GM12891 (cell line): ENCODE measurements around the gene TRPC4AP.
"Not testable (repeated sequence)": the region's sequence is repeated elsewhere in the genome, so short reads cannot be mapped to it uniquely, and the experiment has no call there.

Source experiments
- DNase-seq: peaks from one replicate; pipeline ENCODE4 v3.0.0; 2011; ENCODE audit warnings: low spot score; ENCODE audit not compliant: insufficient read length
- FAIRE-seq: peaks from 2 replicates; lab custom pipeline; 2011; peaks lifted over from hg19 to GRCh38; lab: Jason Lieb, UNC
- PAX5 ChIP-seq: IDR thresholded peaks from 2 replicates; pipeline ENCODE4 v1.6.1; 2011; ENCODE audit warnings: low read length, moderate library complexity, mild to moderate bottlenecking; ENCODE audit not compliant: insufficient read depth, severe bottlenecking
- POLR2A ChIP-seq: IDR thresholded peaks from 2 replicates; pipeline ENCODE4 v1.6.1; 2011; ENCODE audit warnings: low read depth, low read length, control low read depth
- POLR2AphosphoS5 ChIP-seq: IDR thresholded peaks from 2 replicates; pipeline ENCODE4 v1.6.1; 2011; ENCODE audit warnings: low read depth, low read length, control low read depth
- POU2F2 ChIP-seq: IDR thresholded peaks from 2 replicates; pipeline ENCODE4 v1.6.1; 2011; ENCODE audit warnings: low read depth, mild to moderate bottlenecking, control low read depth, low read length, moderate library complexity
- SPI1 ChIP-seq: IDR thresholded peaks from 2 replicates; pipeline ENCODE4 v1.6.1; 2011; ENCODE audit warnings: low read depth, low read length, control low read depth
- TAF1 ChIP-seq: IDR thresholded peaks from 2 replicates; pipeline ENCODE4 v1.6.1; 2011; ENCODE audit warnings: low read depth, low read length, control low read depth

The TRPC4AP gene

DNA sequence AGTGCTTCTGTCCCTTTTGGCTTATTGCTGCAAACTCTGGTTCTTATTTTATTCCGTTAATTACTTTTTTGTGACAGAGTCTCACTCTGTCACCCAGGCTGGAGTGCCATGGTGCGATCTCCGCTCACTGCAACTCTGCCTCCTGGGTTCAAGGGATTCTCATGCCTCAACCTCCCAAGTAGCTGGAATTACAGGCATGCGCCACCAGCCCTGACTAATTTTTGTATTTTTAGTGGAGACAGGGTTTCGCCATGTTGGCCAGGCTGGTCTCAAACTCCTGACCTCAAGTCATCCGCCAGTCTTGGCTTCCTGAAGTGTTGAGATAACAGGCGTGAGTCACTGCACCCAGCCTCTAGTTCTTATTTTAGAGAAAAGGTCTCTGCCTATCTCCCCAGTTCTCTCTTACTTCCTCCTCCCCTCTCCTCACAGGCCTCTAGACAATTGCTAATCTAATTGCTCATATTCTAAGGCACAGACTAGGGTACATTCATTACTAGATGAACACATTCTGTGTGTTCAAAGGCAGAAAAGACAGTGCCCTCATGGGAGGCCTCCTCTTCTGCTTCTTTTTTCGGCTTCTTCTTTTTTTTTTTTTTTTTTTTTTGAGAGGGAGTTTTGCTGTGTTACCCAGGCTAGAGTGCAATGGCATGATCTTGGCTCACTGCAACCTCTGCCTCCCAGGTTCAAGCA is 27.6 kb upstream of the TRPC4AP start:
- FAIRE-seq (no peak), DNase-seq (no peak)

DNA sequence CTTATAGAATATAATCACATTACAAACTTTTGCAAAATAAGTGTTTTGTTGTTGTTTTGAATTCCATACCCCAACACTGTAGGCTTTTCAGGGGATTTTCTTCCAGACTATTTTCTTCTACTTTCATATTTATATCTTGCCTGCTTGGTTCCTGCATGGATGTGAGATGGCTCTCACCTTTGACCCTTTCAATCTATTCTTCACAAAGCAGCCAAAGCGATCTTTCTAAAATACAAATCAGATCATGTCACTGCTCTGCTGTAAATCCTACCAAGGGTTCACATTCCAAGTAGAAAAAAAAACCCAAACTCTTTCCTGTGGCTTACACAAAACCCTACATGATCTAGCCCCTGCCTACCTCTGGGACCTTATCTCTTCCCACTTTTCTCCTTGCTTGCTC is 25.0 kb upstream of the TRPC4AP start:
- FAIRE-seq = no peak
- no peak for DNase-seq
- TF ChIP-seq TAF1 = no peak
- no peak for TF ChIP-seq PAX5
- no peak for TF ChIP-seq POLR2AphosphoS5
- no peak for TF ChIP-seq SPI1

More for the DNA sequence above, 27.6 kb upstream of the TRPC4AP start:
- TF ChIP-seq POLR2A = no peak
- no peak for TF ChIP-seq TAF1
- TF ChIP-seq SPI1 = no peak
- TF ChIP-seq PAX5 = no peak
- TF ChIP-seq POLR2AphosphoS5 = no peak
- TF ChIP-seq POU2F2 = no peak

DNA sequence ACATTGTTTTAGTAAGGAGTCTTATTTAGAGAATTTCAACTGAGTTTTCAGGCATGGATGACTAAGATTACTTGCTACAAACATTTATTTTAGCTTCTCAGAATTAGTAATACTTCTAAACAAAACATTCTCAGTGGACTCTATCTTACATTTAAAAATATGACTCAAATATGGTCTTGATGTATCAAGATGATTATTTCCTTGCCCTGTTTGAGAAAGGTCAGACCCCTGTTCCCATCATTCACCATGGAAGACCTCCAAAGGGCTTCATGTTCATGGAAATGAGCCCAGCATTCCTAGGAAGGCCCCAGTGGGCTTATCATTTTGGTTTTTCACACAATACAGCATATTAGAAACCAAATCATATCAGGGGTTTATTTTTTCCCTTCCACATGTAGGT is 24.6 kb upstream of the TRPC4AP start:
- DNase-seq = no peak
- no peak for TF ChIP-seq PAX5
- TF ChIP-seq POLR2AphosphoS5 = no peak
- no peak for TF ChIP-seq POU2F2
- TF ChIP-seq TAF1 = no peak
- TF ChIP-seq POLR2A = no peak
- TF ChIP-seq SPI1 = no peak

DNA sequence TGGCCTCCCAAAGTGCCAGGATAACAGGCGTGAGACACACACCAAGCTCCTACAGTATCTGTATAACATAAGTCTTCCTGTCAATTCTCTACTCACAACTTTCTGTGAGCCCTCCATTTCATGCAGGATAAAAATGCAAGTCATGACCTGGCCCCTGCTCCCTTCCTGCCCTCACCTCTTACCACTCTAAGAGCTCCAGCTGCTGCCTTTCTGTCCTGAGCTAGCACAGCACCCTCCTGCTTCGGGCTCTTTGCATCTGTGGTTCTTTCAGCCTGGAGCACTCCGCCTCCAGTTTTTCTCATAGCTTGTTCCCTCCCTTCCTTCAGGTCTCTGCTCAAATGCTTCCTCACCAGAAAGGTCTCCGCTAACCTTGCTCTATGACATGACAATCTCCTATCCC is 23.7 kb upstream of the TRPC4AP start:
- no peak for DNase-seq

More for the DNA sequence above, 24.6 kb upstream of the TRPC4AP start:
- FAIRE-seq = no peak

DNA sequence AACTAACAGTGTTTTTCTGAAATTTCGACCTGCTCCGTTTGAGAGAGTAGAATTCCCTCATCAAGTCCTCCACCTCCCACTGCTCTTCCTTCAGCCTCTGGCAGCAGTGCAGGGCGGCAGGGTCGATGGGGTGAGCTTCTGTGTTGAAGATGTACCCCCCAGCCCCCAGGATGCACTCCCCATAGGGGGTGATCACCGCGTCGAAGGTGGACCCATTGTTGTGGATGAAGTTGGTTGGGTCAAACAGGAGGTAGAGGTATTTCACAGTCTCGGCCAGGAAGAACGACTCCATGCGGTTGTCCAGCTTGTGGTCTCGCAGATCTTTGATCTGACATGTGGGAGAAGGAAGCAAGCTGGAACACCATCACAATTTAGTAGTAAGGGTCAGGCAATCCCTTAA is 23.0 kb upstream of the TRPC4AP start:
- TF ChIP-seq POU2F2 = no peak
- TF ChIP-seq POLR2AphosphoS5 = no peak
- TF ChIP-seq PAX5 = no peak
- TF ChIP-seq POLR2A = no peak
- no peak for TF ChIP-seq TAF1
- no peak for TF ChIP-seq SPI1
- FAIRE-seq = no peak

More for the DNA sequence above, 23.7 kb upstream of the TRPC4AP start:
- TF ChIP-seq SPI1 = no peak
- TF ChIP-seq POLR2A = no peak
- TF ChIP-seq POU2F2 = no peak
- TF ChIP-seq TAF1 = no peak
- no peak for TF ChIP-seq POLR2AphosphoS5
- no peak for TF ChIP-seq PAX5
- FAIRE-seq = no peak

DNA sequence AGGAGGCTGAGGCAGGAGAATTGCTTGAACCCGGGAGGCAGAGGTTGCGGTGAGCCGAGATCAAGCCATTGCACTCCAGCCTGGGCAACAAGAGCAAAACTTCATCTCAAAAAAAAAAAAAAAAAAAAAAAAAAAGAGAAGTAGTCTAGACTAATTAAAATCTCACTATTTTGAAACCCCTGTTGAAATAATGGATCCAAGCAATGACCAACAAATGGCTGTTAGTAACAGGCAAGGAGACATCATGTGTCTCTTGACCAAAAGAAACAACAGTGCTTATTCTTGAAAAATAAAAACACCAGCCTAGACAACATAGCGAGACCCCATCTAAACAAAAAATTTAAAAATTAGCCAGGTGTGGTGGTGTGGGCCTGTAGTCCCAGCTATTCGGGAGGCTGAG is 19.7 kb upstream of the TRPC4AP start:
- not testable (repeated sequence) for DNase-seq, FAIRE-seq

More for the DNA sequence above, 23.0 kb upstream of the TRPC4AP start:
- no peak for DNase-seq

DNA sequence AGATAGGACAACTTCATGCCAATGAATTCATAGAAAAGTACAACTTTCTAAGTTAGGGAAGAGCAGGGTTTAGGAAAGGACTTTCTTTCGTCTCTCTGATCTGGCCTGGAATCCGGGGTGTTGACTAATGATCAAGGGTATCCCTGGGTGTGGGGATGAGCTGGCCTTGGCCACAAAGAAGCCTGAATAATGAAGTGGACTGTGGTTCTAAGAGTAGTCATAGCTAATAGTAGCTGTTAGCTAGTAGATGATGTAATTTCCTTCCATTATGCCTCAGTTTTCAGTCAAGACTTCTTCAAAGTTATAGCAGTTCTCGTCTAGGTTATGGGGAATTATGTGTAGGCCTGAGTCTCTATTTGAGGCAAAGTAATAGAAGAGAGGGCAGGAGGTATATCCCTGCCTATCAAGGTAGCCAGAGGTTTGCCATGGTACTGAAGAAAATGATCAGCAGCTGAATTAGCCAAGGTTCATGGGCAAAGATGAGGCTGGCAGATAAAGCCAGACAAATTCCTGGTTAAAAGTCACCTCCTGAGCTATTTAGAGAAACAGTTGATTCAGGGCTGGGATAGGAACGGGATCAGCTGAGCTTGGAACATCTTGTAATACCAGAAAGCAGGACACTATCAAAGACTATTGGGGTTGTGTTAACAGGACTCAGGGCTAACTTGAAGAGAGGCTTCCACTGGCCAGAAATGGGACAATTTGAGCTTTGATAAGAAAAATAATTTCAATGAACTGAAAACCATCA is 18.7 kb upstream of the TRPC4AP start:
- DNase-seq (no peak), FAIRE-seq (no peak)
- TF ChIP-seq PAX5 (no peak), TAF1 (no peak), POLR2A (no peak), POLR2AphosphoS5 (no peak), SPI1 (no peak), POU2F2 (no peak)

DNA sequence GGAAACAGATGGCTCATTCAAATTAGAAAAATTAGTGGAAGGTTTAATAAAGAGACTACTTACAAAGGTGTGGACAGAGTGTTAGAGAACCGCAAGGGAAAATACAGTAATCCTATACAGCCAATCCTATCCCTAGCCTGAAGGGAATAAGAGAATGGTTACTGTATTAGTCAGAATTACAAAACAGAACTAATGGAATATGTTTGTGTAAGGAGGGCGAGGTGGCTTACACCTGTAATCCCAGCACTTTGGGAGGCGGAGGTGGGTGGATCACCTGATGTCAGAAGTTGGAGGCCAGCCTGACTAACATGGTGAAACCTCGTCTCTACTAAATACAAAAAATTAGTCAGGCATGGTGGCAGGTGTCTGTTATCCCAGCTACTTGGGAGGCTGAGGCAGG is 16.3 kb upstream of the TRPC4AP start:
- TF ChIP-seq POLR2AphosphoS5 (no peak), POU2F2 (no peak), PAX5 (no peak), TAF1 (no peak), SPI1 (no peak), POLR2A (no peak)
- FAIRE-seq = no peak
- no peak for DNase-seq

DNA sequence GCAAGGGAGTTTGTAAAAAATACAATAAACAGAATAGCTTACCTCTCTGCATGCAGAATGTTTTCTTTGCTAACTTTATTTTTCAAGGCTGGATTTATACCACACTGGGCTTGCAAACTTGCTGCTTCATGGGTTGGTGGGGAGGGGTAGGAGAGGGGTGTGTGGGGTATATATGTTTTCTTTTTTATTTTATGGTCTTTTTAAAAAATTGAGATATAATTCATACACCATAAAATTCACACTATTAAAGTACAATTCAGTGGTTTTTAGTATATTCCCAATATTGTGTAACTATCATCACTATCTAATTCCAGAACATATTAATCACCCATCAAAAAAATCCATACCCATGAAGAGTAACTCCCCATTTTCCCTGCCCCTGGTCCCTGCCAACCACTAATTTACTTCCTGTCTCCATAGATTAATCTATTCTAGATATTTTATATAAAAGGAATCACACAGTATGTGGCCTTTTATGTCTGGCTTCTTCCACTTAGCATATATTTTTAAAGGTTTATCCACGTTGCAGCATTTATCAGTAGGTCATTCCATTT is 14.3 kb upstream of the TRPC4AP start:
- FAIRE-seq = no peak
- no peak for DNase-seq
- TF ChIP-seq POLR2A = no peak
- no peak for TF ChIP-seq POLR2AphosphoS5
- no peak for TF ChIP-seq POU2F2
- no peak for TF ChIP-seq SPI1
- no peak for TF ChIP-seq PAX5
- no peak for TF ChIP-seq TAF1
